Astrocyte (in vitro differentiated cells and primary cell): ENCODE results near the gene PRDM10. TPM values are rescaled to one million over a fixed set of nuclear protein-coding genes. Genes with fewer than 3 reads are reported as not detected.

ENCODE experiments used
- DNase-seq: peaks from one replicate; pipeline ENCODE4 v3.0.0-alpha.2; 2010; ENCODE audit warnings: low read depth
- FAIRE-seq: peaks from 2 replicates; lab custom pipeline; 2011; peaks lifted over from hg19 to GRCh38; lab: Jason Lieb, UNC
- H2AFZ ChIP-seq: 2 replicates; pipeline ENCODE4 v1.6.0; 2012; ENCODE audit warnings: low read depth, low read length, inconsistent platforms
- H3K27ac ChIP-seq: 2 replicates; pipeline ENCODE4 v1.5.1; 2011; ENCODE audit warnings: low read depth, low read length, inconsistent platforms
- H3K27me3 ChIP-seq: 2 replicates; pipeline ENCODE4 v1.6.0; 2011; ENCODE audit warnings: low read length, inconsistent platforms; ENCODE audit not compliant: insufficient read depth
- H3K36me3 ChIP-seq: 2 replicates; pipeline ENCODE4 v1.5.1; 2011; ENCODE audit warnings: low read length, inconsistent platforms; ENCODE audit not compliant: insufficient read depth
- H3K4me1 ChIP-seq: 2 replicates; pipeline ENCODE4 v1.5.1; 2011; ENCODE audit warnings: low read length, inconsistent platforms; ENCODE audit not compliant: insufficient read depth
- H3K4me2 ChIP-seq: 2 replicates; pipeline ENCODE4 v1.6.0; 2012; ENCODE audit warnings: low read length, inconsistent platforms
- H3K4me3 ChIP-seq: 2 replicates; pipeline ENCODE4 v1.5.1; 2011; ENCODE audit warnings: low read depth, mild to moderate bottlenecking, low read length, inconsistent platforms; ENCODE audit not compliant: insufficient read depth
- H3K79me2 ChIP-seq: 2 replicates; pipeline ENCODE4 v1.6.0; 2012; ENCODE audit warnings: mild to moderate bottlenecking, low read length, inconsistent platforms; ENCODE audit not compliant: insufficient read depth
- H3K9ac ChIP-seq: 2 replicates; pipeline ENCODE4 v1.6.0; 2012; ENCODE audit warnings: mild to moderate bottlenecking, low read length, inconsistent platforms
- H3K9me3 ChIP-seq: 2 replicates; pipeline ENCODE4 v1.5.1; 2012; ENCODE audit warnings: low read depth, mild to moderate bottlenecking, low read length, inconsistent platforms; ENCODE audit not compliant: insufficient read depth
- H4K20me1 ChIP-seq: 2 replicates; pipeline ENCODE4 v1.6.0; 2012; ENCODE audit warnings: low read length, inconsistent platforms; ENCODE audit not compliant: insufficient read depth
- H3K27ac Mint-ChIP-seq: one replicate; pipeline ENCODE4 v1.8.0; 2021; ENCODE audit warnings: mild to moderate bottlenecking, mixed read lengths; ENCODE audit not compliant: unreplicated experiment
- H3K27me3 Mint-ChIP-seq: one replicate; pipeline ENCODE4 v1.8.0; 2021; ENCODE audit warnings: low read depth, mixed read lengths; ENCODE audit not compliant: unreplicated experiment
- H3K36me3 Mint-ChIP-seq: one replicate; pipeline ENCODE4 v1.8.0; 2021; ENCODE audit warnings: low read depth, mixed read lengths; ENCODE audit not compliant: unreplicated experiment
- H3K4me1 Mint-ChIP-seq: one replicate; pipeline ENCODE4 v1.8.0; 2021; ENCODE audit warnings: low read depth, mixed read lengths; ENCODE audit not compliant: unreplicated experiment
- H3K4me3 Mint-ChIP-seq: one replicate; pipeline ENCODE4 v1.8.0; 2021; ENCODE audit warnings: mild to moderate bottlenecking, moderate library complexity, mixed read lengths; ENCODE audit not compliant: unreplicated experiment
- H3K9me3 Mint-ChIP-seq: one replicate; pipeline ENCODE4 v1.8.0; 2021; ENCODE audit warnings: mild to moderate bottlenecking, mixed read lengths; ENCODE audit not compliant: unreplicated experiment
- EZH2 ChIP-seq: IDR thresholded peaks from 2 replicates; pipeline ENCODE4 v1.6.1; 2012; ENCODE audit warnings: mild to moderate bottlenecking, low read length, inconsistent platforms; ENCODE audit not compliant: insufficient read depth
- total RNA-seq: library from RNA; stranded (reverse); gene quantifications from 2 replicates; pipeline ENCODE4 v1.2.1, GENCODE V29; 2021
- TF ChIP-seq, protein P1 (sequence below): IDR thresholded peaks from 2 replicates; pipeline ENCODE4 v1.5.1; 2011; ENCODE audit warnings: low read depth, mild to moderate bottlenecking, inconsistent platforms, low read length, moderate library complexity; ENCODE audit not compliant: insufficient read depth

PRDM10 gene
- total RNA-seq, 1 donor from 2014 or later, result 10.1 TPM

GRCh38 chr11:129951201-129951865 lies 51.3 kb downstream of the PRDM10 start:
- Mint-ChIP-seq H3K27me3 (no peaks in the 10 kb centered on the region), H3K4me3 (no peak overlapping the region), H3K27ac (no peak overlapping the region), H3K36me3 (peaks cover under 1% of the 10 kb centered on the region), H3K4me1 (peaks cover 33% of the 10 kb centered on the region), H3K9me3 (no peaks in the 10 kb centered on the region)
- Histone ChIP-seq H3K4me2 (no peak overlapping the region), H3K4me3 (no peak overlapping the region), H2AFZ (no peak overlapping the region), H3K36me3 (no peaks in the 10 kb centered on the region), H3K27me3 (no peaks in the 10 kb centered on the region), H3K9ac (no peak overlapping the region), H3K9me3 (no peaks in the 10 kb centered on the region), H3K79me2 (no peaks in the 10 kb centered on the region), H3K4me1 (peaks cover 4% of the 10 kb centered on the region), H4K20me1 (peaks cover 17% of the 10 kb centered on the region), H3K27ac (no peak overlapping the region)
- no peak for TF ChIP-seq EZH2
- TF ChIP-seq, protein P1, sequence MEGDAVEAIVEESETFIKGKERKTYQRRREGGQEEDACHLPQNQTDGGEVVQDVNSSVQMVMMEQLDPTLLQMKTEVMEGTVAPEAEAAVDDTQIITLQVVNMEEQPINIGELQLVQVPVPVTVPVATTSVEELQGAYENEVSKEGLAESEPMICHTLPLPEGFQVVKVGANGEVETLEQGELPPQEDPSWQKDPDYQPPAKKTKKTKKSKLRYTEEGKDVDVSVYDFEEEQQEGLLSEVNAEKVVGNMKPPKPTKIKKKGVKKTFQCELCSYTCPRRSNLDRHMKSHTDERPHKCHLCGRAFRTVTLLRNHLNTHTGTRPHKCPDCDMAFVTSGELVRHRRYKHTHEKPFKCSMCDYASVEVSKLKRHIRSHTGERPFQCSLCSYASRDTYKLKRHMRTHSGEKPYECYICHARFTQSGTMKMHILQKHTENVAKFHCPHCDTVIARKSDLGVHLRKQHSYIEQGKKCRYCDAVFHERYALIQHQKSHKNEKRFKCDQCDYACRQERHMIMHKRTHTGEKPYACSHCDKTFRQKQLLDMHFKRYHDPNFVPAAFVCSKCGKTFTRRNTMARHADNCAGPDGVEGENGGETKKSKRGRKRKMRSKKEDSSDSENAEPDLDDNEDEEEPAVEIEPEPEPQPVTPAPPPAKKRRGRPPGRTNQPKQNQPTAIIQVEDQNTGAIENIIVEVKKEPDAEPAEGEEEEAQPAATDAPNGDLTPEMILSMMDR, result no peak
- DNase-seq, result no peak
- FAIRE-seq, result no peak

DNA sequence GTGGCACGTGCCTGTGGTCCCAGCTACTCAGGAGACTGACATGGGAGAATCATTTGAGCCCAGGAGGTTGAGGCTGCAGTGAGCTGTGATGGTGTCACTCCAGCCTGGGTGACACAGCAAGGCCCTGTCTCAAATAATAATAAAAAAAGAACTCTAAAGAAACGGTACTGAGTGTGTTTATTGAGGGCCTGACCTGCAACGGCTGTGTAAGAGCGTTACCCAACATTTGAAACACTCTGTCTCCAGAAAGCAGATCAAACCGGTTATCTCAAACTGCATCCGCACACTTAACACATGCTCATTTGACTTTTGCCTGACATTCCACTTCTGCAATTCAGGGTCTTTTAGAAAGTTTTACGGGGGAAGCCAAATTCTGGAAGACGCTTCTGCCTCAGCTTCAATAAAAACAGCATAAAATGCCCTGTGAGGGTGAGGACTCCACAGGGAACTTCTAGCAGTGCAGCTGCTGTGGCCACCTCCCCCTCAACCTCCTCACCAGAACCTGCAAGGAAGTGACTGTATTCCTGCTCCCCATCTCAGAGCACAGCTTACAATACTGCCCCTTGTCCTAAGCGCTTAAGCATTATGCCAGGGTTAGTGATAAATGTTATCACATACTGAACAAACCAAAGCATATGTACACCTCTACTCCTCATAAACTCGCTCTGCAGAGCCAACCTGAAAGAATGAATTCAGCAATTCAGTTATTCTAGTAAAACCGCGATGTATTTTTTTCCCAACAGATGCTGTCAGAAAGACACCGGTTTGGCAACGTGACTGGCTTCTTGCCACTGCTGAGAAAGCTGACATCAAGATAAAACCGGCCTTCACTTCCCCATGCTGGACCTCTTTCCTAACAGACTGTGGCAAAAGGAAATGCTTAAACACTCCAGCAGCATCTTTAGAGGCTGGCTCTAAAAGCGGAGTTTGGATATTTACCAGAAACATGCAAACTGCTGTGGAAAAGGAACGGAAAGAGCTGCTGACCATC lies 52.2 kb downstream of the PRDM10 start:
- Histone ChIP-seq H3K9me3 (no peaks in the 10 kb centered on the region), H3K4me1 (peaks cover 6% of the 10 kb centered on the region), H3K27me3 (no peaks in the 10 kb centered on the region), H3K4me3 (no peak overlapping the region), H4K20me1 (peaks cover 17% of the 10 kb centered on the region), H3K9ac (no peak overlapping the region), H3K4me2 (no peak overlapping the region), H3K27ac (no peak overlapping the region), H3K79me2 (no peaks in the 10 kb centered on the region), H3K36me3 (no peaks in the 10 kb centered on the region), H2AFZ (no peak overlapping the region)
- FAIRE-seq (no peak), DNase-seq (peak; percentile 60)
- H3K4me3 Mint-ChIP-seq, result no peak overlapping the region
- peaks cover 38% of the 10 kb centered on the region for H3K4me1 Mint-ChIP-seq
- no peak overlapping the region for H3K27ac Mint-ChIP-seq
- H3K36me3 Mint-ChIP-seq, result peaks cover 4% of the 10 kb centered on the region
- no peaks in the 10 kb centered on the region for H3K27me3 Mint-ChIP-seq
- TF ChIP-seq, protein P1, result no peak
- no peak for TF ChIP-seq EZH2
- no peaks in the 10 kb centered on the region for H3K9me3 Mint-ChIP-seq
